SK-N-SH treated with all-trans-retinoic acid at 6 μM for 48 hours (cell line): ENCODE measurements around the gene CDK14.

Source experiments
- ATAC-seq: fragments of 200-7000 bp; cut with Tn5 transposase; 3 replicates; pipeline ENCODE4 v1.9.1; 2020; ENCODE audit warnings: mild to moderate bottlenecking, moderate library complexity
- BACH2 ChIP-seq: fragments of 250-450 bp; sonication (Bioruptor Pico); IDR thresholded peaks from 2 replicates; pipeline ENCODE4 v1.9.0; 2021; ENCODE audit warnings: mild to moderate bottlenecking, borderline replicate concordance
- CREB5 ChIP-seq: fragments of 250-450 bp; sonication (Bioruptor Pico); IDR thresholded peaks from 2 replicates; pipeline ENCODE4 v1.5.1; 2020; ENCODE audit warnings: low read depth, mild to moderate bottlenecking, moderate library complexity
- CSDC2 ChIP-seq: fragments of 250-450 bp; sonication (Bioruptor Pico); IDR thresholded peaks from 2 replicates; pipeline ENCODE4 v1.5.0; 2020; ENCODE audit warnings: mild to moderate bottlenecking, moderate library complexity
- CSRNP3 ChIP-seq: fragments of 250-450 bp; sonication (Bioruptor Pico); IDR thresholded peaks from 2 replicates; pipeline ENCODE4 v1.5.1; 2021; ENCODE audit warnings: mild to moderate bottlenecking, moderate library complexity
- ESRRG ChIP-seq: fragments of 250-450 bp; sonication (Bioruptor Pico); IDR thresholded peaks from 2 replicates; pipeline ENCODE4 v1.6.1; 2021; ENCODE audit warnings: mild to moderate bottlenecking
- GLIS3 ChIP-seq: fragments of 250-450 bp; sonication (Bioruptor Pico); IDR thresholded peaks from 2 replicates; pipeline ENCODE4 v1.5.0; 2020; ENCODE audit warnings: mild to moderate bottlenecking, moderate library complexity
- ISL1 ChIP-seq: fragments of 250-450 bp; sonication (Bioruptor Pico); IDR thresholded peaks from 2 replicates; pipeline ENCODE4 v2.1.2; 2022; ENCODE audit warnings: mild to moderate bottlenecking, moderate library complexity
- OSR1 ChIP-seq: fragments of 250-450 bp; sonication (Bioruptor Pico); IDR thresholded peaks from 2 replicates; pipeline ENCODE4 v1.8.0; 2022; ENCODE audit warnings: moderate library complexity, mild to moderate bottlenecking, inconsistent platforms
- POU6F1 ChIP-seq: fragments of 250-450 bp; sonication (Bioruptor Pico); IDR thresholded peaks from 2 replicates; pipeline ENCODE4 v1.8.0; 2021; ENCODE audit warnings: low read depth, mild to moderate bottlenecking, moderate library complexity, borderline replicate concordance
- PPARA ChIP-seq: fragments of 250-450 bp; sonication (Bioruptor Pico); IDR thresholded peaks from 2 replicates; pipeline ENCODE4 v1.5.0; 2020; ENCODE audit warnings: mild to moderate bottlenecking, borderline replicate concordance
- RARB ChIP-seq: fragments of 250-450 bp; sonication (Bioruptor Pico); IDR thresholded peaks from 2 replicates; pipeline ENCODE4 v1.8.0; 2021; ENCODE audit warnings: mild to moderate bottlenecking, moderate library complexity
- SNAI2 ChIP-seq: fragments of 250-450 bp; sonication (Bioruptor Pico); IDR thresholded peaks from 2 replicates; pipeline ENCODE4 v1.5.0; 2020; ENCODE audit warnings: mild to moderate bottlenecking, moderate library complexity
- TCF4 ChIP-seq: fragments of 250-450 bp; sonication (Bioruptor Pico); IDR thresholded peaks from 2 replicates; pipeline ENCODE4 v1.8.0; 2021; ENCODE audit warnings: mild to moderate bottlenecking, moderate library complexity, borderline replicate concordance
- TOX ChIP-seq: fragments of 250-450 bp; sonication (Bioruptor Pico); IDR thresholded peaks from 2 replicates; pipeline ENCODE4 v1.8.0; 2021; ENCODE audit warnings: mild to moderate bottlenecking, moderate library complexity, borderline replicate concordance
- TSHZ2 ChIP-seq: fragments of 250-450 bp; sonication (Bioruptor Pico); IDR thresholded peaks from 2 replicates; pipeline ENCODE4 v1.5.0; 2020; ENCODE audit warnings: mild to moderate bottlenecking, moderate library complexity
- ZC3H10 ChIP-seq: fragments of 250-450 bp; sonication (Bioruptor Pico); IDR thresholded peaks from 2 replicates; pipeline ENCODE4 v1.5.1; 2021; ENCODE audit warnings: mild to moderate bottlenecking, moderate library complexity
- ZFP3 ChIP-seq: fragments of 250-450 bp; sonication (Bioruptor Pico); IDR thresholded peaks from 2 replicates; pipeline ENCODE4 v1.5.0; 2020; ENCODE audit warnings: mild to moderate bottlenecking, moderate library complexity
- ZFP30 ChIP-seq: fragments of 450-650 bp; formaldehyde crosslinking; IDR thresholded peaks from 2 replicates; pipeline ENCODE4 v1.5.0; 2022; ENCODE audit warnings: mild to moderate bottlenecking, moderate library complexity
- ZNF565 ChIP-seq: fragments of 450-650 bp; formaldehyde crosslinking; conservative IDR thresholded peaks from 2 replicates; pipeline ENCODE4 v1.5.0; 2020; ENCODE audit warnings: low read depth, mild to moderate bottlenecking, moderate library complexity
- ZNF70 ChIP-seq: fragments of 450-650 bp; formaldehyde crosslinking; IDR thresholded peaks from 2 replicates; pipeline ENCODE4 v1.5.0; 2020; ENCODE audit warnings: mild to moderate bottlenecking, moderate library complexity
- ZNF8 ChIP-seq: fragments of 450-650 bp; formaldehyde crosslinking; IDR thresholded peaks from 2 replicates; pipeline ENCODE4 v1.5.0; 2020; ENCODE audit warnings: mild to moderate bottlenecking, moderate library complexity

The CDK14 gene

GRCh38 chr7:90772410-90772809, 176.3 kb downstream of the CDK14 start:
- ATAC-seq = no peak
- TF ChIP-seq SNAI2 (CRISPR knock-in tag) (no peak), ZFP30 (CRISPR knock-in tag) (no peak), CSRNP3 (CRISPR knock-in tag) (no peak), BACH2 (no peak), GLIS3 (no peak), CREB5 (CRISPR knock-in tag) (no peak), RARB (no peak), TCF4 (CRISPR knock-in tag) (no peak), CSDC2 (CRISPR knock-in tag) (no peak)

- no peak for ATAC-seq
- TF ChIP-seq OSR1 (no peak), TCF4 (CRISPR knock-in tag) (no peak), ZNF565 (no peak), TSHZ2 (CRISPR knock-in tag) (no peak), PPARA (CRISPR knock-in tag) (no peak), ZNF8 (CRISPR knock-in tag) (no peak), CSDC2 (CRISPR knock-in tag) (no peak), ZC3H10 (CRISPR knock-in tag) (no peak), ESRRG (CRISPR knock-in tag) (no peak), RARB (no peak), POU6F1 (no peak), ZNF70 (CRISPR knock-in tag) (no peak), TOX (CRISPR knock-in tag) (no peak), ZFP3 (no peak), GLIS3 (no peak)
These were observed 177.1 kb downstream of the CDK14 start for GRCh38 chr7:90773269-90773668.

GRCh38 chr7:90774706-90775105, 178.6 kb downstream of the CDK14 start:
- ATAC-seq = no peak
- TF ChIP-seq CREB5 (CRISPR knock-in tag) (no peak), TSHZ2 (CRISPR knock-in tag) (no peak), ZFP30 (CRISPR knock-in tag) (no peak), ZNF8 (CRISPR knock-in tag) (no peak), CSDC2 (CRISPR knock-in tag) (no peak), CSRNP3 (CRISPR knock-in tag) (no peak), ISL1 (CRISPR knock-in tag) (no peak), TCF4 (CRISPR knock-in tag) (no peak), TOX (CRISPR knock-in tag) (no peak), ZC3H10 (CRISPR knock-in tag) (no peak), OSR1 (no peak)
